MM.1S (cell line): ENCODE results near the gene MMP24.

Experiments used
- DNase-seq: peaks from one replicate; pipeline ENCODE4 v3.0.0-alpha.2; 2015
- H2AFZ ChIP-seq: fragments of 300-600 bp; sonication (generic); 2 replicates; pipeline ENCODE4 v1.6.0; 2016; ENCODE audit warnings: antibody characterized with exemption, low read length
- H3F3A ChIP-seq: fragments of 300-600 bp; sonication (generic); 2 replicates; pipeline ENCODE4 v1.6.1; 2016; ENCODE audit warnings: mild to moderate bottlenecking, antibody characterized with exemption, low read length, moderate library complexity, mixed read lengths; ENCODE audit not compliant: insufficient read depth
- H3K27ac ChIP-seq: fragments of 300-600 bp; sonication (generic); 2 replicates; pipeline ENCODE4 v1.5.1; 2016; ENCODE audit warnings: mild to moderate bottlenecking, low read length
- H3K27me3 ChIP-seq: fragments of 300-600 bp; sonication (generic); replicated peaks from 2 replicates; pipeline ENCODE4 v1.6.0; 2016; ENCODE audit warnings: low read length; ENCODE audit not compliant: insufficient read depth
- H3K36me3 ChIP-seq: fragments of 300-600 bp; sonication (generic); replicated peaks from 2 replicates; pipeline ENCODE4 v1.6.1; 2016; ENCODE audit warnings: mild to moderate bottlenecking, low read length, mixed read lengths; ENCODE audit not compliant: insufficient read depth
- H3K4me1 ChIP-seq: fragments of 300-600 bp; sonication (generic); 2 replicates; pipeline ENCODE4 v1.6.1; 2016; ENCODE audit warnings: low read length, mixed read lengths
- H3K4me2 ChIP-seq: fragments of 300-600 bp; sonication (generic); 2 replicates; pipeline ENCODE4 v1.6.0; 2016; ENCODE audit warnings: low read depth, low read length
- H3K4me3 ChIP-seq: fragments of 300-600 bp; sonication (generic); 2 replicates; pipeline ENCODE4 v1.5.1; 2016; ENCODE audit warnings: low read length, mixed read lengths
- H3K79me2 ChIP-seq: fragments of 300-600 bp; sonication (generic); 2 replicates; pipeline ENCODE4 v1.6.1; 2016; ENCODE audit warnings: mixed run types, low read length, mixed read lengths
- H3K9ac ChIP-seq: fragments of 300-600 bp; sonication (generic); 2 replicates; pipeline ENCODE4 v1.6.1; 2016; ENCODE audit warnings: low read length, mixed read lengths
- H3K9me2 ChIP-seq: fragments of 300-600 bp; sonication (generic); replicated peaks from 2 replicates; pipeline ENCODE4 v1.6.1; 2016; ENCODE audit warnings: mild to moderate bottlenecking, low read length, mixed read lengths; ENCODE audit not compliant: insufficient read depth
- H3K9me3 ChIP-seq: fragments of 300-600 bp; sonication (generic); replicated peaks from 2 replicates; pipeline ENCODE4 v1.6.1; 2016; ENCODE audit warnings: mild to moderate bottlenecking, low read length, mixed read lengths; ENCODE audit not compliant: insufficient read depth
- H4K20me1 ChIP-seq: fragments of 300-600 bp; sonication (generic); 2 replicates; pipeline ENCODE4 v1.6.1; 2016; ENCODE audit warnings: mild to moderate bottlenecking, low read length, moderate library complexity, mixed read lengths; ENCODE audit not compliant: insufficient read depth
- CTCF ChIP-seq: fragments of 300-600 bp; sonication (generic); IDR thresholded peaks from 2 replicates; pipeline ENCODE4 v1.5.1; 2016; ENCODE audit warnings: antibody characterized with exemption, low read length, mixed read lengths
- EZH2 ChIP-seq: fragments of 300-600 bp; sonication (generic); optimal IDR thresholded peaks from 2 replicates; pipeline ENCODE3; 2017; ENCODE audit warnings: low read depth, mild to moderate bottlenecking, antibody characterized with exemption, low read length, mixed read lengths
- EZH2phosphoT487 ChIP-seq: fragments of 300-600 bp; sonication (generic); IDR thresholded peaks from 2 replicates; pipeline ENCODE4 v1.6.1; 2018; ENCODE audit warnings: antibody characterized with exemption, low read length

Gene MMP24

GRCh38 chr20:35206802-35207201 is 19.7 kb upstream of the MMP24 start:
- H3K9me3 ChIP-seq: no peaks in the 10 kb centered on the region
- H3K4me3 ChIP-seq: no peak overlapping the region
- DNase-seq: no peak
- no peaks in the 10 kb centered on the region for H3K36me3 ChIP-seq
- no peaks in the 10 kb centered on the region for H3K9me2 ChIP-seq
- H4K20me1 ChIP-seq: no peaks in the 10 kb centered on the region
- TF ChIP-seq CTCF (no peak), EZH2phosphoT487 (no peak), EZH2 (no peak)
- H3K27ac ChIP-seq: no peak overlapping the region
- H3F3A ChIP-seq: no peaks in the 10 kb centered on the region
- H3K27me3 ChIP-seq: no peaks in the 10 kb centered on the region
- H2AFZ ChIP-seq: no peak overlapping the region
- H3K79me2 ChIP-seq: no peaks in the 10 kb centered on the region
- no peak overlapping the region for H3K9ac ChIP-seq
- H3K4me1 ChIP-seq: no peaks in the 10 kb centered on the region
- no peak overlapping the region for H3K4me2 ChIP-seq

- Histone ChIP-seq H3K4me3 (no peak overlapping the region), H3K4me2 (no peak overlapping the region)
- TF ChIP-seq EZH2phosphoT487 (no peak), CTCF (peak; percentile 78)
Measured at GRCh38 chr20:35207950-35208611, 18.4 kb upstream of the MMP24 start.

GRCh38 chr20:35215066-35215956 is 11.2 kb upstream of the MMP24 start:
- no peaks in the 10 kb centered on the region for H3K4me1 ChIP-seq
- H4K20me1 ChIP-seq: no peaks in the 10 kb centered on the region
- no peaks in the 10 kb centered on the region for H3K9me3 ChIP-seq
- H3K9ac ChIP-seq: no peak overlapping the region
- no peak for TF ChIP-seq EZH2
- no peak for TF ChIP-seq EZH2phosphoT487
- TF ChIP-seq CTCF: no peak
- no peak overlapping the region for H3K27ac ChIP-seq
- no peaks in the 10 kb centered on the region for H3K27me3 ChIP-seq
- H3K4me3 ChIP-seq: no peak overlapping the region
- H3K9me2 ChIP-seq: no peaks in the 10 kb centered on the region
- H3F3A ChIP-seq: no peaks in the 10 kb centered on the region
- H3K36me3 ChIP-seq: no peaks in the 10 kb centered on the region
- no peak for DNase-seq
- H2AFZ ChIP-seq: no peak overlapping the region
- H3K79me2 ChIP-seq: no peaks in the 10 kb centered on the region
- no peak overlapping the region for H3K4me2 ChIP-seq

More at GRCh38 chr20:35207950-35208611, 18.4 kb upstream of the MMP24 start:
- no peaks in the 10 kb centered on the region for H3K9me3 ChIP-seq
- no peaks in the 10 kb centered on the region for H3F3A ChIP-seq
- DNase-seq: peak; percentile 73
- no peak overlapping the region for H3K9ac ChIP-seq
- H2AFZ ChIP-seq: no peak overlapping the region
- no peaks in the 10 kb centered on the region for H3K9me2 ChIP-seq
- H3K79me2 ChIP-seq: no peaks in the 10 kb centered on the region
- H4K20me1 ChIP-seq: no peaks in the 10 kb centered on the region
- no peaks in the 10 kb centered on the region for H3K4me1 ChIP-seq
- H3K36me3 ChIP-seq: no peaks in the 10 kb centered on the region
- no peaks in the 10 kb centered on the region for H3K27me3 ChIP-seq
- no peak overlapping the region for H3K27ac ChIP-seq
